ENCODE results near the gene MLLT3. TPM values are rescaled to one million over a fixed set of nuclear protein-coding genes. Genes with fewer than 3 reads are reported as not detected.

Gene MLLT3
- total RNA-seq, 1 donor from 2014 or later: 39.1 TPM

- no peak overlapping the region for H3K27ac Mint-ChIP-seq
- Histone ChIP-seq H3F3A (ENCODE audit: low read depth) (no peaks in the 10 kb centered on the region), H3K4me2 (no peak overlapping the region), H3K4me1 (no peaks in the 10 kb centered on the region), H3K4me3 (no peak overlapping the region), H4K20me1 (ENCODE audit: low read depth) (no peaks in the 10 kb centered on the region), H3K79me2 (ENCODE audit: low read depth) (no peaks in the 10 kb centered on the region), H3K9ac (no peak overlapping the region), H3K27ac (no peak overlapping the region), H3K27me3 (no peaks in the 10 kb centered on the region), H3K9me3 (ENCODE audit: low read depth) (no peaks in the 10 kb centered on the region), H2AFZ (replicated peaks) (no peak overlapping the region), H3K36me3 (no peaks in the 10 kb centered on the region)
- peaks cover 24% of the 10 kb centered on the region for H3K4me1 Mint-ChIP-seq
- H3K36me3 Mint-ChIP-seq: no peaks in the 10 kb centered on the region
- no peak for DNase-seq (ENCODE audit: low spot score)
- H3K27me3 Mint-ChIP-seq (ENCODE audit: insufficient read depth, low read depth): no peaks in the 10 kb centered on the region
- H3K4me3 Mint-ChIP-seq: no peak overlapping the region
- TF ChIP-seq EZH2phosphoT487 (IDR thresholded peaks at IDR 0.05) (no peak), CTCF (IDR thresholded peaks at IDR 0.05) (no peak), EZH2 (IDR thresholded peaks at IDR 0.05) (no peak)
- no peaks in the 10 kb centered on the region for H3K9me3 Mint-ChIP-seq
Observed at GRCh38 chr9:20551835-20552234, 70.5 kb downstream of the MLLT3 start.

- no peaks in the 10 kb centered on the region for H3K79me2 ChIP-seq (ENCODE audit: low read depth)
- TF ChIP-seq CTCF (IDR thresholded peaks at IDR 0.05) (no peak), EZH2phosphoT487 (IDR thresholded peaks at IDR 0.05) (no peak), EZH2 (IDR thresholded peaks at IDR 0.05) (no peak)
- H3K27me3 Mint-ChIP-seq (ENCODE audit: insufficient read depth, low read depth): no peaks in the 10 kb centered on the region
- no peaks in the 10 kb centered on the region for H3F3A ChIP-seq (ENCODE audit: low read depth)
- no peaks in the 10 kb centered on the region for H3K4me1 ChIP-seq
- H3K4me1 Mint-ChIP-seq: peaks cover 24% of the 10 kb centered on the region
- H4K20me1 ChIP-seq (ENCODE audit: low read depth): no peaks in the 10 kb centered on the region
- no peak overlapping the region for H3K27ac ChIP-seq
- H3K36me3 ChIP-seq: no peaks in the 10 kb centered on the region
- no peak overlapping the region for H3K4me2 ChIP-seq
- no peak overlapping the region for H3K4me3 ChIP-seq
- no peak overlapping the region for H3K27ac Mint-ChIP-seq
- H3K9me3 ChIP-seq (ENCODE audit: low read depth): no peaks in the 10 kb centered on the region
- no peak for DNase-seq (ENCODE audit: low spot score)
- H3K4me3 Mint-ChIP-seq: no peak overlapping the region
- no peaks in the 10 kb centered on the region for H3K27me3 ChIP-seq
- H3K9me3 Mint-ChIP-seq: no peaks in the 10 kb centered on the region
- H3K36me3 Mint-ChIP-seq: no peaks in the 10 kb centered on the region
- no peak overlapping the region for H2AFZ ChIP-seq (replicated peaks)
- H3K9ac ChIP-seq: no peak overlapping the region
Observed at GRCh38 chr9:20551236-20551635, 71.1 kb downstream of the MLLT3 start.

GRCh38 chr9:20550326-20550725 lies 72.0 kb downstream of the MLLT3 start:
- H3K27me3 ChIP-seq: no peaks in the 10 kb centered on the region
- H3K36me3 Mint-ChIP-seq: peaks cover under 1% of the 10 kb centered on the region
- H3K4me3 Mint-ChIP-seq: no peak overlapping the region
- peaks cover under 1% of the 10 kb centered on the region for H3K9me3 Mint-ChIP-seq
- DNase-seq (ENCODE audit: low spot score): no peak
- TF ChIP-seq CTCF (IDR thresholded peaks at IDR 0.05) (no peak), EZH2phosphoT487 (IDR thresholded peaks at IDR 0.05) (no peak), EZH2 (IDR thresholded peaks at IDR 0.05) (no peak)
- H2AFZ ChIP-seq (replicated peaks): no peak overlapping the region
- H3K4me1 ChIP-seq: no peaks in the 10 kb centered on the region
- no peak overlapping the region for H3K4me2 ChIP-seq
- no peak overlapping the region for H3K27ac ChIP-seq
- no peaks in the 10 kb centered on the region for H3F3A ChIP-seq (ENCODE audit: low read depth)
- H3K9ac ChIP-seq: no peak overlapping the region
- no peak overlapping the region for H3K4me3 ChIP-seq
- no peaks in the 10 kb centered on the region for H3K79me2 ChIP-seq (ENCODE audit: low read depth)
- no peaks in the 10 kb centered on the region for H4K20me1 ChIP-seq (ENCODE audit: low read depth)
- H3K9me3 ChIP-seq (ENCODE audit: low read depth): no peaks in the 10 kb centered on the region
- no peak overlapping the region for H3K27ac Mint-ChIP-seq
- H3K27me3 Mint-ChIP-seq (ENCODE audit: insufficient read depth, low read depth): no peaks in the 10 kb centered on the region
- no peaks in the 10 kb centered on the region for H3K36me3 ChIP-seq
- H3K4me1 Mint-ChIP-seq: peaks cover 24% of the 10 kb centered on the region
